Thyroid gland (tissue), 4 donors: ENCODE results near the gene BCAM.

Experiments used
- POLR2A ChIP-seq, 2 donors: fragments of 450-650 bp; IDR thresholded peaks; one replicate each; pipeline ENCODE4 v1.6.1; 2017; ENCODE audit warnings: antibody characterized with exemption in 2 of 2, mild to moderate bottlenecking in 2 of 2, moderate library complexity in 1 of 2
- TF ChIP-seq, protein P1 (sequence below), 6 experiments: fragments of 200-600 bp in 3 of 6; fragments of 450-650 bp in 3 of 6; sonication (generic) in 3 of 6; IDR thresholded peaks; one replicate each; pipeline ENCODE4 v1.5.1; 2016 to 2019; ENCODE audit warnings: antibody characterized with exemption in 6 of 6, mild to moderate bottlenecking in 2 of 6, inconsistent platforms in 1 of 6, moderate library complexity in 1 of 6

- TF ChIP-seq, protein P1, sequence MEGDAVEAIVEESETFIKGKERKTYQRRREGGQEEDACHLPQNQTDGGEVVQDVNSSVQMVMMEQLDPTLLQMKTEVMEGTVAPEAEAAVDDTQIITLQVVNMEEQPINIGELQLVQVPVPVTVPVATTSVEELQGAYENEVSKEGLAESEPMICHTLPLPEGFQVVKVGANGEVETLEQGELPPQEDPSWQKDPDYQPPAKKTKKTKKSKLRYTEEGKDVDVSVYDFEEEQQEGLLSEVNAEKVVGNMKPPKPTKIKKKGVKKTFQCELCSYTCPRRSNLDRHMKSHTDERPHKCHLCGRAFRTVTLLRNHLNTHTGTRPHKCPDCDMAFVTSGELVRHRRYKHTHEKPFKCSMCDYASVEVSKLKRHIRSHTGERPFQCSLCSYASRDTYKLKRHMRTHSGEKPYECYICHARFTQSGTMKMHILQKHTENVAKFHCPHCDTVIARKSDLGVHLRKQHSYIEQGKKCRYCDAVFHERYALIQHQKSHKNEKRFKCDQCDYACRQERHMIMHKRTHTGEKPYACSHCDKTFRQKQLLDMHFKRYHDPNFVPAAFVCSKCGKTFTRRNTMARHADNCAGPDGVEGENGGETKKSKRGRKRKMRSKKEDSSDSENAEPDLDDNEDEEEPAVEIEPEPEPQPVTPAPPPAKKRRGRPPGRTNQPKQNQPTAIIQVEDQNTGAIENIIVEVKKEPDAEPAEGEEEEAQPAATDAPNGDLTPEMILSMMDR (IDR thresholded peaks at IDR 0.05), result no peak
- peak in 1 of 2 donors; percentile 70 for TF ChIP-seq POLR2A (IDR thresholded peaks at IDR 0.05)
Measured at GRCh38 chr19:44808463-44809371, at the start of gene BCAM.
